Skin epidermis (tissue), 12 donors: ENCODE results near the gene TLR6.
"Not testable (repeated sequence)": the region's sequence is repeated elsewhere in the genome, so short reads cannot be mapped to it uniquely, and the experiment has no call there.

ENCODE experiments used
- H3K27ac ChIP-seq, 21 experiments: fragments of 200-600 bp; sonication (generic) in 11 of 21; one replicate each; pipeline ENCODE4 v1.5.0; 2020; ENCODE audit warnings: mild to moderate bottlenecking in 3 of 21, inconsistent platforms in 2 of 21, moderate library complexity in 2 of 21
- H3K4me3 ChIP-seq, 7 experiments: fragments of 200-600 bp; sonication (generic) in 2 of 7; one replicate each; pipeline ENCODE4 v1.5.0; 2020; ENCODE audit warnings: inconsistent platforms in 2 of 7, mild to moderate bottlenecking in 2 of 7, moderate library complexity in 1 of 7

The TLR6 gene

DNA sequence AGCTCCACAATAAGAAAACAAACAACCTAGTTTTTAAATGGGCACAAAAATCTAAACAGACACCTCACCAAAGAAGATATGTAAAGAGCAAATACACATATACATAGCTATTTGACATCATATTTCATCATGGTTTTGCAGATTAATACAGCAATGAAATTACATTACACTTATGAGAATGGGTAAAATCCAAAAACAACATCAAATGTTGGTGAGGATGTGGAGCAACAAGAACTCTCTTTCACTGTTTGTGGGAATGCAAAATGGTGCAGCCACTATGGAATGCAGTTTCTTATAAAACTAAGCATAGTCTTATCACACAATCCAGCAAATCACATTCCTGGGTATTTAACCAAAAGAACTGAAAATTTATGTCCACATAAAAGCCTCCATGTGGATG lies 25.0 kb downstream of the TLR6 start:
- Histone ChIP-seq H3K27ac (no peak overlapping the region), H3K4me3 (no peak overlapping the region)

GRCh38 chr4:38829237-38829636 lies 27.4 kb downstream of the TLR6 start:
- H3K27ac ChIP-seq, result peak overlapping the region in 1 of 21 experiments; percentile 20
- no peak overlapping the region for H3K4me3 ChIP-seq

GRCh38 chr4:38823766-38824165 lies 32.9 kb downstream of the TLR6 start:
- no peak overlapping the region for H3K27ac ChIP-seq
- H3K4me3 ChIP-seq, result no peak overlapping the region

GRCh38 chr4:38822748-38823303 lies 33.8 kb downstream of the TLR6 start:
- H3K4me3 ChIP-seq, result no peak overlapping the region

DNA sequence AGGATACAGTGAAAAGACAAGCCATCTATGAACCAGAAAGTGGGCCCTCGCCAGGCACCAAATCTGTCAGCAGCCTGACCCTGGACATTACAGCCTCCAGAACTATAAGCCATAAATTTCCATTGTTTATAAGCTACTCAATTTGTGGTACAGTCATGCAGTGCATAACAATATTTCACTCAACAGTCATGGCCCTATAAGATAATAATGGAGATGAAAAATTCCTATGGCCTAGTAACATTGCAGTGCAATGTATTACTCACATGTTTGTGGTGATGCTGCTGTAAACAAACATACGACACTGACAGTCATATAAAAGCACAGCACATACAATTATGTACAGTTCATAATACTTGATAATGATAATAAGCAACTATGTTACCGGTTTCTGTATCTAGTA lies 34.9 kb downstream of the TLR6 start:
- Histone ChIP-seq H3K27ac (no peak overlapping the region), H3K4me3 (no peak overlapping the region)

More at GRCh38 chr4:38822748-38823303, 33.8 kb downstream of the TLR6 start:
- H3K27ac ChIP-seq, result no peak overlapping the region

DNA sequence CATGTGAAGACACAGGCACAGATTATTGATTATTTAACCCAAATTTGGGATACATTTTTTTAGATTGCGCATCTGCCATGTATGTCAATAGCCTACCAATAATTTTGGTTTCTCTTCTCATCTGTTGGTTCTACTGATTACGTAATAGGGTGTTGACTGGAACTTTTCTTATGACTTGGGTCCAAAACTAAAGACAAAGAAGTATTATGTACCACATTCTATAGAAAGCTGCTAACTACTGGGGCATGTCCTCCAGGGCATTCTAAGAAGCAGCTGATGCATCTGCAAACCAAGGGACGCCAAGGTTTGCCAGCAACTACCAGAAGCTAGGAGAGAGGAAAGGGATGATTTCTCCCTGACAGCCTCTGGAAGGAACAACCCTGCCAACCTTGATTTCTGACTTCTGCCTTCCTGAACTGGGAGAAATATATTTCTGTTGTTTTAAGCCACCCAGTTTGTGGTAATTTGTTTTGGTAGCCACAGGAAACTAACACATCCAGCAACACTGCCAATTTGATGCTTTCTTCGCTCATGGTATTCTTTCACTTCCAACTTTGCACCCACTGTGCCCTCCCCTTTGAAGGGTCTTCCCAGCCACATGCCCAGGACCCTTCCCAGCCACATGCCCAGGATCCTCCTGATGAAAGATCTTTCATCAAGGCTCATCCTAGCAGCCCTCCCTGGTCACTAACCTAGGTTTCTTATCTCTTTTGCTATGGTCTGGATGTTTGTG lies 36.1 kb downstream of the TLR6 start:
- peak overlapping the region in 4 of 21 experiments; percentile 9 to 59 (median 30) for H3K27ac ChIP-seq
- H3K4me3 ChIP-seq, result no peak overlapping the region

DNA sequence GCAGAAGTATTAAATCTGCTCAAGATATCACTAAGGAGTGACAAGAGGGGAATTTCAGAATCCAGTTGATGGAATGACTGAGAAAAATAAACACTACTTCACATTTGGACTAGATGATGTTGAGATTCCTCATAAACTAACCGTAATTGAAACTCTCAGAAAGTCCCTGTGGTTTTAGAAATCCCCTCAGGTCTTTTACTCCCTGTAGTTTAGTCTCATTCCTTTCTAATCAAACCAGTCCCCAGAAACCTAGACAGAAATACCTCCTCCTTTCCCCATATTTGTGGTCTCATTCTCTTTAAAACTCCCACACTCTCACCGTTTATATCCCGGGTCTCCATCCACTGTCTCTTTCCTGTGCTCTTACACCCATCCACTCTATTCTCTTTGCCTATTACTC lies 37.0 kb downstream of the TLR6 start:
- peak overlapping the region in 4 of 21 experiments; percentile 17 to 59 (median 28) for H3K27ac ChIP-seq

DNA sequence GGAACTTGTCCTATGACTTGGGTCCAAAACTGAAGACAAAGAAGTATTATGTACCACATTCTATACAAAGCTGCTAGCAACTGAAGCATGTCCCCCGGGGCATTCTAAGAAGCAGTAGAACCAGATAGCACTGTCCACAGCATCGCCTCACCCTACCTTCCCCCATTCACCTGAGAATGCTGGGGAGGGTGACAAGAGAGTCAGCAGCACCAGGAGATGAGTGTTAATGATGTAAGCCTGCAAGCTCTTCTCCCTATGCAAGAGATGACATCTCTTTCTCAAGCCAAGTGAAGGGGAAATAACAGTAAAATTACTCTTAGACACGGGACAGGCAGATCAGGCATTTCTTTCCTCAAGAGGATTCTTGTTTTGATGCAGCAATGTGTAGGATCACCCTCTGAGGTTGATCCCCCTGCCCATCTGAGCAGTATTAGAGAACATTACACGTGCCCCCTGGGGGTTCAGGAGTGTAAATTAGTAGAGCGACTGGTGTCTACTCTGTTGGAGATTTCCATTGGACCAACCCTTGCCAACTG lies 38.1 kb downstream of the TLR6 start:
- peak overlapping the region in 2 of 21 experiments; percentile 19 to 59 for H3K27ac ChIP-seq
- no peak overlapping the region for H3K4me3 ChIP-seq

More for the DNA sequence above, 37.0 kb downstream of the TLR6 start:
- no peak overlapping the region for H3K4me3 ChIP-seq

GRCh38 chr4:38815885-38816782 lies 40.5 kb downstream of the TLR6 start:
- no peak overlapping the region for H3K4me3 ChIP-seq
- peak overlapping the region in 8 of 21 experiments; percentile 15 to 64 (median 45) for H3K27ac ChIP-seq

- Histone ChIP-seq H3K27ac (no peak overlapping the region), H3K4me3 (no peak overlapping the region)
These were observed 42.2 kb downstream of the TLR6 start for GRCh38 chr4:38814386-38814785.

- H3K27ac ChIP-seq, result no peak overlapping the region
- no peak overlapping the region for H3K4me3 ChIP-seq
These were observed 45.3 kb downstream of the TLR6 start for GRCh38 chr4:38811297-38811696.

GRCh38 chr4:38807462-38807861 lies 49.2 kb downstream of the TLR6 start:
- not testable (repeated sequence) for H3K4me3 ChIP-seq, H3K27ac ChIP-seq

- not testable (repeated sequence) for H3K4me3 ChIP-seq
- H3K27ac ChIP-seq, result peak overlapping the region in 17 of 21 experiments; percentile 23 to 91 (median 76)
These were observed 50.4 kb downstream of the TLR6 start for GRCh38 chr4:38806251-38806650.

GRCh38 chr4:38805530-38806145 lies 51.0 kb downstream of the TLR6 start:
- peak overlapping the region in 3 of 7 experiments; percentile 2 to 36 (median 12) for H3K4me3 ChIP-seq
- peak overlapping the region in 20 of 21 experiments; percentile 23 to 91 (median 75) for H3K27ac ChIP-seq

- H3K4me3 ChIP-seq, result peak within 1 kb of the TSS; percentile 15 to 36 (median 22)
- peak within 1 kb of the TSS; percentile 16 to 91 (median 76) for H3K27ac ChIP-seq
These were observed 51.8 kb downstream of the TLR6 start, which contains the start of gene TLR1 for GRCh38 chr4:38804654-38805295. TLR1 (minus strand) TSS chr4:38804791; CDS start chr4:38798831, 5,960 bp downstream.

- Histone ChIP-seq H3K4me3 (peak overlapping the region; percentile 15 to 36 (median 22)), H3K27ac (peak overlapping the region; percentile 11 to 91 (median 76))
These were observed 52.6 kb downstream of the TLR6 start for GRCh38 chr4:38803833-38804653.

DNA sequence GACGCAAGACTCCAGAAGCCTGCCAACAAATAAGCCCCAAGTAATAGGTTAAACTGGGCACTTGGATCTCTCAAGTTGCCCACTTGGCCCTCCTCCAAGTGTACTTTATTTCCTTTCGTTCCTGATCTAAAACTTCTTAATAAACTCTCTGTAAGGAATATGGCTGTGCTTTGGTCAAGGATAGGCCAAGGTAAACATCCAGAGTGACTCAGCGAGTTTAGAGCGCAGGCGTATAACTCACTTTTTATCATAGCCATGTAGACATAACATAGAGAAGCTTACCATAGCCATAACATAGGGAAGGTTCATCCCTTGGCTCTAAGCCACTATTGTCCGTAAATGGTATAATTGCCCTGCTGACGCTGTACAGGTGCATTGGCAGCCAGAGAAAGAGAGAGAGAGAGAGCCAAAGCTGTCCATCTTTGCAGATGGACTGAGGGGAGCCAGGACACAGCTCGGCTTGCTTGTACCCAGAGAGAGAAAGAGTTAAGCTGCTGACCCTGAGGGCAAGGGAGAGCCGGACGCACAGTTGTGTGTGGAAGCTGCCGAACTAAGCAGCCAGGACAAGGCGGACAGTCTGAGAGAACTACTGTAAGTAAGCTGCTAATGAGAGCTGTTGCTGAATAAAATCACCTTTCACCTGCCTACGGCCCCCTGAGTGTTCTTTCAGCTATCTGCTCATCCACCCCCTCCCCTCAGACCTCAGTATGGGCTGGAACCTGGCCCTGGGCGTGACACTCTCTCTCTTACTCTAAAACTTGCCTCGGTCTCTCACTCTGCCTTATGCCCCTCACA lies 53.9 kb downstream of the TLR6 start:
- Histone ChIP-seq H3K27ac (peak overlapping the region in 5 of 21 experiments; percentile 0 to 86 (median 4)), H3K4me3 (peak overlapping the region in 4 of 7 experiments; percentile 0 to 36 (median 26))
